DMS79 (cell line): ENCODE measurements around the gene SRA1.
"Not testable (repeated sequence)": the region's sequence is repeated elsewhere in the genome, so short reads cannot be mapped to it uniquely, and the experiment has no call there.

Source experiments
- DNase-seq: peaks from one replicate; lab custom pipeline; 2025; lab: John Stamatoyannopoulos, UW

The SRA1 gene

GRCh38 chr5:140557136-140557805 lies at the start of gene SRA1:
SRA1 (minus strand) TSS chr5:140557473; CDS start chr5:140557452, 21 bp downstream.
- peak; percentile 68 for DNase-seq

- no peak for DNase-seq
Observed at GRCh38 chr5:140607031-140607430, 49.8 kb upstream of the SRA1 start.

GRCh38 chr5:140605879-140606278 lies 48.6 kb upstream of the SRA1 start:
- no peak for DNase-seq

DNA sequence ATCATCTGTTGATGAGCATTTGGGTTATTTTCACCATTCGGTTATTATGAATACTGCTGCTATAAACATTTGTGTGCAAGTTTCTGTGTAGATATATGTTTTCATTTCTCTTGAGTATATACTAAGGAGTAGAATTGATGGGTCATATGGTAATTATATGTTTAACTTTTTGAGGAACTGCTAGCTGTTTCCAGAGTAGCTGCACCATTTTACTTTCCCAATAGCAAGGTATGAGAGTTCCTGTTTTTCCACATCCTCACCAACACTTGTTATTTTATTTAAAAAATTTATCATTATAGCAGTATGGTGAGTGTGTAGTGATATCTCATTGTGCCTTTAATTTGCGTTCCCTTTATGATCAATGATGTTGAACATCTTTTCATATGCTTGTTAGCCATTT lies 46.5 kb upstream of the SRA1 start:
- no peak for DNase-seq

GRCh38 chr5:140603446-140603698 lies 46.1 kb upstream of the SRA1 start:
- not testable (repeated sequence) for DNase-seq

- no peak for DNase-seq
Observed at GRCh38 chr5:140602147-140602546, 44.9 kb upstream of the SRA1 start.

DNA sequence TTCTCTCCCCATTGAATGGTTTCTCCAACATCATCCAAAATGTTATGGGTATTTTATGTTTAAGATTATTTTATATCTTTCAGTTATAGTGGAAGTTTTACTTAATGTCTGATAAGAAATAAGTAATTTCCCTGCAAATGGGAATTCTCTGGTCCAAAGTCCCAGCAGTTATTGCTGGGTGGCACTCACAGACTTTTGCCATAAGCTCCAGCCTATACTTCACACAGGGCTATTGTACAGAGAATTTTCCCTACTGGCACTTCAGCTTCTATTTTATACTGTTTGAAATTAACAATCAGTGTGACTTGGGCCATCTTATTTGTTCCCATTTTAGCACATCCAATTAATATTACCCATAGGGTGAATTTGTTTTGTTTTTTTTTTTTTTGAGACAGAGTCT lies 42.8 kb upstream of the SRA1 start:
- no peak for DNase-seq

DNA sequence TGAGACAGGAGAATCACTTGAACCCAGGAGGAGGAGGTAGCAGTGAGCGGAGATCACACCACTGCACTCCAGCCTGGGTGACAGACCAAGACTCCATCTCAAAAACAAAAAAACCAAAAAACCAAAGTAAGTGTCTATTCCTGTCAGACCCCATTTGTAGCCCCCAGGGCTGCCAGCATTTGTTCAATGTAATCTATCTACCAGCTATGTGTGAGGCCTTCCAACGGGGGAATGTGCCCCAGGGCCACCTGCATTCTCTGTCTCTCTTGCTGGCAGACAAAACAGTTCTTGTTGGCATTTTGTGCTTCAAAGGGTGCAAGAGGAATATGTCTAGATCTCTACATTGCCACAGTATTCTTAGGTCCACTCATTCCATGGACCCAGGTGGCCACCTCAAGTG lies 41.6 kb upstream of the SRA1 start:
- no peak for DNase-seq

- no peak for DNase-seq
Observed at GRCh38 chr5:140596321-140596741, 39.1 kb upstream of the SRA1 start.

GRCh38 chr5:140595538-140596300 lies 38.4 kb upstream of the SRA1 start:
- peak; percentile 4 for DNase-seq

DNA sequence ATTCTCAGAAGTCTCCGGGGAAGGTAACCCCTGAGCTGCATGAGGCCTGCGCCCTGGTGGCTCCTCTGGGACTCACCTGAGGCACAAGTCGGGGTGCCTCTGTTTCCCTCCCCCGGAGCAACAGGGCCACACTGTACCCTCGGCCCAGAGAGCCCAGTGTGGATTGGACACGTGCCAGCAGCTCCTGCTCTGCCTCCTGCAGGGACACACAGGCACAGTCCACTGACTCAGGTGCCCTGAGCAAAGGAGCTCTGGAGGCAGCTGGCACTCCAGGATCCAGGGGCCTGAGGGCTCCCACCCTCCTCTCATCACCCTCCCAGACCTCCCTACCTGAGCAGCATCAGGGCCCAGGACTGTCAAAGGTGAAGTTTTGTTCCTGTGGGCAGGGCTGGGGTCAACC lies 36.9 kb upstream of the SRA1 start:
- no peak for DNase-seq

DNA sequence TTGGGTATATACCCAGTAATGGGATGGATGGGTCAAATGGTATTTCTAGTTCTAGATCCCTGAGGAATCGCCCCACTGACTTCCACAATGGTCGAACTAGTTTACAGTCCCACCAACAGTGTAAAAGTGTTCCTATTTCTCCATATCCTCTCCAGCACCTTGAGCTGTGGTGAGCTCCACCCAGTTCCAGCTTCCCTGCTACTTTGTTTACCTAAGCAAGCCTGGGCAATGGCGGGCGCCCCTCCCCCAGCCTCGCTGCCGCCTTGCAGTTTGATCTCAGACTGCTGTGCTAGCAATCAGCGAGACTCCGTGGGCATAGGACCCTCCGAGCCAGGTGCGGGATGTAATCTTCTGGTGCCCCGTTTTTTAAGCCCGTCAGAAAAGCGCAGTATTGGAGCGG lies 35.8 kb upstream of the SRA1 start:
- not testable (repeated sequence) for DNase-seq

GRCh38 chr5:140591747-140592372 lies 34.6 kb upstream of the SRA1 start:
- no peak for DNase-seq

GRCh38 chr5:140590861-140591260 lies 33.6 kb upstream of the SRA1 start:
- DNase-seq: no peak

DNA sequence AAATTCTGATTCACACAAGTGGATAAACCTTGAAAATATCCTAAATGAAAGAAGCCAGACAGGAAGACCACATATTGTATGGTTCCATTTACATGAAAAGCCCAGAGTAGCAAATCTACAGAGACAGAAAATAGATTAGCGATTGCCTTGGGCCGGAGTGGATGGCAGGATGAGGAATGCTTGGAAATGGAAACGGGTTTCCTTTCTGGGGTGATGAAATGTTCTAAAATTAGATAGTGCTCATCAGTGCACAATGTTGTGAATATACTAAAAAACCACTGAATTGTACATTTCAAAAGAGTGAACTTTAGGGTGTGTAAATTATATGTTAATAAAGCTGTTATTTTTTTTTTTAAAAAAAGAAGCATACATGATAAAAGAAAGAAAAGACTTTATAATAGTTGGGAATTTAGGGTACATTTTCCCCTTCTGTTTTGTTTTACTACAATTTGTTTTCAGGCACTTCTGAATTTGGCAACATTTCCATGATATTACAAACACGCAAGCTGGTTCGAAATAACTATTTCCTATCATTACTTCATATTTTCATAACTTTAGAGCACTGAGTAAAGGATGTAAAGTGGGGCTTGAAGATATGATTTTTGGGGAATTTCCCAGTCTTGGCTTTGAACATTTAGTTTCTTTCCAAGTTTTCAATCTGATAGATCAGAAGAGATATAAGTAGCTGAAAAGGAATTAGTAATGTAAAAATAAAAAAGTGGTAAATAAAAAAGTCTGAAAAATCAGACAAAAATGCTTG lies 31.2 kb upstream of the SRA1 start:
- no peak for DNase-seq

DNA sequence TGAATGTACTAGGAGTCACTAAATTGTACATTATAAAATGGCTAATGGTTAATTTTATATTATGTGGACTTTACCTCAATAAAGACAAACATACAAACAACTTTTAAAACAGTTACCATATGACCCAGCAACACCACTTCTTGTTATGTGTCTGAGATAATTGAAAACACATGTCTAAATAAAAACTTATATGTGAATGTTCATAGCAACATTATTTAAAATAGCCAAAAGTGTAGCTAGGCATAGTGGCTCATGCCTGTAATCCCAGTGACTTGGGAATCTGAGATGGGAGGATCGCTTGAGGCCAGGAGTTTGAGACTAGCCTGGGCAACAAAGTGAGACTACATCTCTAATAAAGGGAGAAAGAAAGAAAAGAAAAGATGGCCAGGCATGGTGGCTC lies 30.2 kb upstream of the SRA1 start:
- DNase-seq: no peak

GRCh38 chr5:140579188-140579747 lies 22.0 kb upstream of the SRA1 start:
- DNase-seq: not testable (repeated sequence)

DNA sequence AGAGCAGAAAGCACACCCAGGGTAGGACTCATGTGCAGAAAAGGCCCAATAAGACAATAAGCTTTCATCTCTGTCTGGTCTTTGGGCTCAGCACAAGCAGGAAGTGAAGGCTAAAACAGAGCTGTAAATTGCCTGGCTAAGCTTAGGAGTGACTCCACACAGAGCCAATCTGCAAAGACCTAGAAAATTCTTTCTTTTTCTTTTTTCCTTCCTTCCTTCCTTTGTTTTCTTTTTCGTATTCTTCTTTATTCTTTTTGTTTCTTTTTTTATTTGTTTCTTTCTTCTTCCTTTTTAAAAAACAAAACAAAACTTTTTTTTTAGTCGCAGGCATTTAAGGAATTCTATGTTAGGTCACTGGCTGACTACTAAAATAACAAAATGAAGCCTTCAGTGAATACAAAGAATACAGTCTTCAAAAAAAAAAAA lies 19.5 kb upstream of the SRA1 start:
- DNase-seq: no peak

DNA sequence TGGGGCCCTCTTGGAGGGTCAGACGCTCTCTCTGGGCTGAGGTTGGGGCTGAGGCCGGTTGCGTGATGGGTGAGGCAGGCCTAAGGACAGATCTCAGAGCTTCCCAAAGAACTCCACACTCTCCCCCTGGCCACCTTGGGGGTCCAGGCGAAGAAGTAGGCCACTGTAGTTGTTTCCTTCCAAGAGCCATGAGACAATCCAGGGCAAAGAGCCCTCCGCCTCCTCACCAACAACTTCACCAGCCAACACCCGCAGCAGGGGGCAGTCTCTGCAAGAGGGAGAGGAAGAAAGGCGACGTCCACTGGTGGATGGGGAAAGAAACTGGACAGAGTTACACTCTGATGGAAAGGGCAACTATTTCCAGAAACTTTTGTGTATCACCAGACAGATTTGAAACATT lies 18.0 kb upstream of the SRA1 start:
- no peak for DNase-seq

DNA sequence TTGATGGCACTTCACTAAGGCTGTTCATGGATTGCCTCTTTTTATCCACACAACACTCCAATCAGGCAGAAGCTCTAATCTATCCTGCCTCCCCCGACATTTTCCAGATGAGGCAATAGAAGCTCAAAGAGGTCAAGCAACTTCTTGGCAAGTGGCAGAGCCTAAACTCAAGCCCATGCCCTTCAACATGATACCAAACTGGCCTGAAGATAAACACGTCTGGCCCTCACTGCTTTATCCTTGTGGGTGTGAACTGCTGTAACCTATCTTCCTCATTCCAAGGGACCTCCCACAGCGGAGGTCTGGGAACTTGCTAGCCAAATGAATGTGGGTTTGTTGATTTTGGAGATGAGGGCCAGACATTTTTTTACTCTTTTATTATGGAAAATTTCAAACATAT lies 16.9 kb upstream of the SRA1 start:
- DNase-seq: no peak

GRCh38 chr5:140573683-140574082 lies 16.4 kb upstream of the SRA1 start:
- no peak for DNase-seq

GRCh38 chr5:140571105-140571504 lies 13.8 kb upstream of the SRA1 start:
- DNase-seq: no peak
